T-helper 2 cell treated with Interferon-gamma antibody and Interleukin-4, amounts not matched to agents 5 μg/mL and 100 μg/mL, for 36 hours (primary cell): ENCODE data around the gene KIAA1755.
"Not testable (repeated sequence)": the region's sequence is repeated elsewhere in the genome, so short reads cannot be mapped to it uniquely, and the experiment has no call there.

Source experiments
- DNase-seq: peaks from one replicate; pipeline ENCODE4 v3.0.0; 2021; ENCODE audit warnings: low spot score
- H3K27ac Mint-ChIP-seq: one replicate; pipeline ENCODE4 v1.8.0; 2021; ENCODE audit warnings: mild to moderate bottlenecking, mixed read lengths
- H3K27me3 Mint-ChIP-seq: one replicate; pipeline ENCODE4 v1.8.0; 2021; ENCODE audit warnings: low read depth, mixed read lengths
- H3K36me3 Mint-ChIP-seq: one replicate; pipeline ENCODE4 v1.8.0; 2021; ENCODE audit warnings: low read depth, mixed read lengths
- H3K4me1 Mint-ChIP-seq: one replicate; pipeline ENCODE4 v1.8.0; 2021; ENCODE audit warnings: low read depth, mixed read lengths
- H3K4me3 Mint-ChIP-seq: one replicate; pipeline ENCODE4 v1.8.0; 2022; ENCODE audit warnings: mild to moderate bottlenecking, moderate library complexity, mixed read lengths
- H3K9me3 Mint-ChIP-seq: one replicate; pipeline ENCODE4 v1.8.0; 2021; ENCODE audit warnings: mixed read lengths

The KIAA1755 gene

GRCh38 chr20:38297916-38298674 is 37.6 kb upstream of the KIAA1755 start:
- H3K4me1 Mint-ChIP-seq, result no peaks in the 10 kb centered on the region
- DNase-seq, result no peak
- H3K4me3 Mint-ChIP-seq, result no peak overlapping the region
- no peaks in the 10 kb centered on the region for H3K9me3 Mint-ChIP-seq
- H3K27me3 Mint-ChIP-seq, result peaks cover 16% of the 10 kb centered on the region
- H3K36me3 Mint-ChIP-seq, result no peaks in the 10 kb centered on the region
- no peak overlapping the region for H3K27ac Mint-ChIP-seq

- Mint-ChIP-seq H3K4me3 (no peak overlapping the region), H3K36me3 (no peaks in the 10 kb centered on the region), H3K4me1 (no peaks in the 10 kb centered on the region), H3K27ac (no peak overlapping the region), H3K9me3 (no peaks in the 10 kb centered on the region), H3K27me3 (peaks cover 8% of the 10 kb centered on the region)
- DNase-seq, result no peak
These were observed 35.9 kb upstream of the KIAA1755 start for GRCh38 chr20:38296433-38296832.

DNA sequence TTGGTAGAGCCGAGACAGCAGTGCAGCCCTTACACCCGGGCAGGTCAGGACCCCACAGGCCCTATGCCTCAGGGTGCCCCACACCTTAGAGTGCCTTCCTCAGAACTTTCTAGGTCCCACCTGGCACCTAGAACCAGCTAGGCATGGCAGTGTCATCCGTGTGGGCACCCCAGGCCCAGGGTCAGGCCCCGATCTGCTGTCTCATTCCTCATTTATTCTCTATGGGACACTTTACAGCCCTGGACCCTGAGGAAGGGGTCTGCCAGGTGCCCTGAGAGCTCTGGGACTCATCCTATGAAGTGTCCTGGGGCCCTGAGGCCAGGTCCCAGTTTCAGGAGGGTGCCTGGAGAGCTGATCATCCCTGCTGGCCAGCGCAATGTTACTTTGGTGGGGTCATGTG is 35.3 kb upstream of the KIAA1755 start:
- no peak overlapping the region for H3K4me3 Mint-ChIP-seq
- peaks cover 7% of the 10 kb centered on the region for H3K27me3 Mint-ChIP-seq
- no peaks in the 10 kb centered on the region for H3K4me1 Mint-ChIP-seq
- H3K36me3 Mint-ChIP-seq, result no peaks in the 10 kb centered on the region
- no peak overlapping the region for H3K27ac Mint-ChIP-seq
- DNase-seq, result no peak
- no peaks in the 10 kb centered on the region for H3K9me3 Mint-ChIP-seq

- H3K27ac Mint-ChIP-seq, result no peak overlapping the region
- H3K9me3 Mint-ChIP-seq, result no peaks in the 10 kb centered on the region
- H3K4me3 Mint-ChIP-seq, result no peak overlapping the region
- no peaks in the 10 kb centered on the region for H3K4me1 Mint-ChIP-seq
- DNase-seq, result no peak
- peaks cover 7% of the 10 kb centered on the region for H3K27me3 Mint-ChIP-seq
- H3K36me3 Mint-ChIP-seq, result no peaks in the 10 kb centered on the region
These were observed 33.6 kb upstream of the KIAA1755 start for GRCh38 chr20:38294076-38294591.

- Mint-ChIP-seq H3K4me1 (no peaks in the 10 kb centered on the region), H3K27ac (no peak overlapping the region), H3K36me3 (no peaks in the 10 kb centered on the region), H3K27me3 (peaks cover 7% of the 10 kb centered on the region), H3K9me3 (no peaks in the 10 kb centered on the region), H3K4me3 (no peak overlapping the region)
- DNase-seq, result no peak
These were observed 33.0 kb upstream of the KIAA1755 start for GRCh38 chr20:38293491-38294065.

GRCh38 chr20:38291966-38292365 is 31.4 kb upstream of the KIAA1755 start:
- no peaks in the 10 kb centered on the region for H3K36me3 Mint-ChIP-seq
- no peak overlapping the region for H3K4me3 Mint-ChIP-seq
- no peak for DNase-seq
- H3K9me3 Mint-ChIP-seq, result no peaks in the 10 kb centered on the region
- H3K27me3 Mint-ChIP-seq, result peaks cover 9% of the 10 kb centered on the region
- no peak overlapping the region for H3K27ac Mint-ChIP-seq
- no peaks in the 10 kb centered on the region for H3K4me1 Mint-ChIP-seq

DNA sequence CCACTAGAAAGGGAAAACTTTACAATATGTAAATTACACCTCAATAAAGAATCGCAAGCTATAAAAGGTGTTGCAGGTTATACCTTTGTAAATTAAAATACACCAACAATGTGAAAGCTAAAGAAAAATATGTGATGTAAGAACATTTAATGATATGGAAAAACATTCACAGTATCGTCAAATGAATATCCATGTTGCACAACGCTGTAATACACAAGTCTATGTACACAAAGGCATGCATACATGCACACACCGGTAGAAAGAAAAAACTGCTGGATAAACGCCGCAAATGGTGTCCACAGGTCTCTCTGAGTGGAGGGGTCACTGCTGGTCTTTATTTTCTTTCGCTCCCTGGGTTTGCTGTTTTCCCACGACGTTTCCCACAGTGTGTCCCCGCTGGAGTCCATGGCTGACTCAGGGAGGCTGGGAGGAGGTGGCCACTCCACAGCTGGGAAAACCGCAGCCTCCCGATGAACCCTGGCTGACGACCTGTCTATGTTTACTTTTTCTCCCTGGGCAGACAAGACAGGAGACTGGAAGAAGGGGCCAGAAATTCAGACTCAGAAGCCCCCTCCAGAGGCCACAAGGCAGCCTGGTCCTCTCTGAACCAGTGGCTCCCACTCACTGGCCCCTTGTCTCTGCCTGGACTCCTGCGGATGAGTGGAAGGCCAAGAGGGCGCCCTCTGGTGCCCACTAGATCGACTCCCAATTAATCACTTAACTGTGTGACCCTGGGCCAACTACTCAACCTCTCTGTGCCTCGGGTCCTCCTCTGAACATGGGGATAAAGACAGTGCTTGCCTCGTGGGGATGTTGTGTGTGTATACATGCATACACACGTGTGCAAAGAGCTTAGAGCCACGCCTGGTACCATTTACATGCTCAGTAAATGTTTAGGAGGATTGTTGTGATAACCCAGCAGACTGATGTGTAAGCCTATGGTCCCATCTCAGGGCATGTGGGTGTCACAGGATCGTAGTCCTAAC is 30.6 kb upstream of the KIAA1755 start:
- no peak for DNase-seq
- H3K4me3 Mint-ChIP-seq, result no peak overlapping the region
- no peaks in the 10 kb centered on the region for H3K4me1 Mint-ChIP-seq
- H3K9me3 Mint-ChIP-seq, result no peaks in the 10 kb centered on the region
- H3K36me3 Mint-ChIP-seq, result no peaks in the 10 kb centered on the region
- H3K27me3 Mint-ChIP-seq, result peaks cover 9% of the 10 kb centered on the region
- no peak overlapping the region for H3K27ac Mint-ChIP-seq

DNA sequence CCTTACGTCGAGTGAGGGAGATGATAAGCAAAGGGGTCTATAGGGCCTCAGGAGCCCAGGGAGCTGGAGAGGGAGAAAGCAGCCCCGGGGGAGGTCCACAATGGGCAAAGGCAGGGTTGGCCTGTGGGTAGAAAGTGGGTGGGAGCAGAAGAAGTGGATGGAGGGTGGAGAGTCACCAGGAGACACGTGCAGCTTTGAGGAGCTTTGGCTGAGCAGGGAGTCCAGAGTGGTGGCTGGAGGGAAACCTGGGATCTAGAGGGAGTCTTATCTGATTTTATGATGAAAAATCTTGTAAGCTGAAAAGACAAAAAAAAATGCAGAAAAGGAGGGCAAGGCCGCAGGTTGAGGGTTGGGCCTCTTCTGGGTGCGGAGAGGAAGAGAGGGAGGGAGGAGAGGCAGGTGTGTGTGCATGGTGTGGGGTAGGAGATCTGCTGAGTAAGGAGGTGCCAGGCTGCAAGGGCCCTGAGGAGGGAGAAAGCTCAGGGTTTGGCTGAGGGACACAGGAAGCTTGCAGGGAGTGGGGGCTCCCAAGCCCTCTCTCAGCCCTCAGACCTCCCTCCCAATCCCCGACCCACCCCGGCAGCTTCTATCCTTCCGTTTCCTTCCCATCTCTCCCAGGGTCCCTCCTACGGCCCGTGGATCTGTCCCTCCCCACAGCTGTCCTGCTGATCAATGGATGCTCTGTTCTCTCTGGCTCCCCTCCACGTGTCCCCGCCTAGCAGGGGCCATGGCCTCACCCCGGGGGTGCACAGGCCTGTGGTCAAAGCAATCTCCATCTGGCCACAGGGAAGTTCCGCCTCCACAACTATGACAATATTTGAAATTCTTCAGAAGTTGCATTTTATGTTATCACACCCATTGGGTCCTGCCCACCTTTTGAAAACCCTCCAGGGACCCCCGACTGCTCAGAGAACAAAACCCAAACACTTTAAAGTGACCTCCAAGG is 26.3 kb upstream of the KIAA1755 start:
- H3K4me1 Mint-ChIP-seq, result no peaks in the 10 kb centered on the region
- no peak for DNase-seq
- no peak overlapping the region for H3K4me3 Mint-ChIP-seq
- no peaks in the 10 kb centered on the region for H3K36me3 Mint-ChIP-seq
- H3K27me3 Mint-ChIP-seq, result peaks cover 5% of the 10 kb centered on the region
- no peaks in the 10 kb centered on the region for H3K9me3 Mint-ChIP-seq
- no peak overlapping the region for H3K27ac Mint-ChIP-seq

DNA sequence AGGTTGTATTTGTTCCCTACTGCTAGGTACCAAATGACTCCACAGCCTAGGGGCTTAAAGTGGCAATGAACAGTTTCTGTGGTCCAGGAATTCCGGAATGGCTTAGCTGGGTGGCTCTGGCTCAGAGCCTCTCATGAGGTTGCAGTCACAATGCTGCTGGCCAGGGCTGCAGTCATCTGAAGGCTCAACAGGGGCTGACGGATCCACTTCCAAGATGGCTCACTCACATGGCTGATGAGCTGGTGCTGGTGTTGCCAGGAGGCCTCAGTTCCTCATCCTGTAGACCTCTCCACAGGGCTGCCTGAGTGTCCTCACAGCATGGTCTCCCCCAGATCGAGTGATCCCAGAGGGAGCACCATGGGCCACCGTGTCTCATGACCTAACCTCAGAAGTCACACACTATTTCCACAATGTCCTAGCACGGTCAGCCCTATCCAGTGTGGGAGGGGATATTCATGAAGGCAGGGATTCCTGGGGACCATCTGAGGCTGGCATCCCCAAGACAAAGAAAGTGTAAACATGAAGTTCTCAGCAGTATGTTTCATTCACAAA is 24.4 kb upstream of the KIAA1755 start:
- H3K27me3 Mint-ChIP-seq, result peaks cover 2% of the 10 kb centered on the region
- H3K36me3 Mint-ChIP-seq, result no peaks in the 10 kb centered on the region
- no peak overlapping the region for H3K27ac Mint-ChIP-seq
- no peak overlapping the region for H3K4me3 Mint-ChIP-seq
- no peaks in the 10 kb centered on the region for H3K9me3 Mint-ChIP-seq
- DNase-seq, result no peak
- no peaks in the 10 kb centered on the region for H3K4me1 Mint-ChIP-seq

DNA sequence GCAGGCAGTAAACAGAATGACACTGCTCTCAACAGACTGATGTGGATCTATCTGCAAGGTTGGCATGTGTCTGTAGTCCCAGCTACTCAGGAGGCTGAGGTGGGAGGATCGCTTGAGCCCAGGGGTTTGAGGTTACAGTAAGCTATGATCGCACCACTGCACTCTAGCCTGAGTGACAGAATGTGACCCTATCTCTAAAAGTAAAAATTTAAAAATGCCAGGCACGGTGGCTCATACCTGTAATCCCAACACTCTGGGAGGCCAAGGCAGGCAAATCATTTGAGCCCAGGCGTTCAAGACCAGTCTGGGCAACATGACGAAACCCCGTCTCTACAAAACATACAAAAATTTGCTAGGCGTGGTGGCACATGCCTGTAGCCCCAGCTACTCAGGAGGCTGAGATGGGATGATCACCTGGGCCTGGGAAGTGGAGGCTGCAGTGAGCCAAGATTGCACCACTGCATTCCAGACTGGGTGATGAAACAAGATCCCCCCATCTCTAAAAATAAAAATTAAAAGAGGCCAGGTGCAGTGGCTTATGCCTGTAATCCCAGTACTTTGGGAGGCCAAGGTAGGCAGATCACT is 23.6 kb upstream of the KIAA1755 start:
- not testable (repeated sequence) for H3K27me3 Mint-ChIP-seq, H3K4me1 Mint-ChIP-seq, H3K9me3 Mint-ChIP-seq, H3K4me3 Mint-ChIP-seq, H3K27ac Mint-ChIP-seq, DNase-seq, H3K36me3 Mint-ChIP-seq

- H3K4me1 Mint-ChIP-seq, result no peaks in the 10 kb centered on the region
- H3K9me3 Mint-ChIP-seq, result no peaks in the 10 kb centered on the region
- no peak overlapping the region for H3K4me3 Mint-ChIP-seq
- DNase-seq, result no peak
- H3K27me3 Mint-ChIP-seq, result peaks cover 2% of the 10 kb centered on the region
- H3K36me3 Mint-ChIP-seq, result no peaks in the 10 kb centered on the region
- no peak overlapping the region for H3K27ac Mint-ChIP-seq
These were observed 22.7 kb upstream of the KIAA1755 start for GRCh38 chr20:38283236-38283635.

DNA sequence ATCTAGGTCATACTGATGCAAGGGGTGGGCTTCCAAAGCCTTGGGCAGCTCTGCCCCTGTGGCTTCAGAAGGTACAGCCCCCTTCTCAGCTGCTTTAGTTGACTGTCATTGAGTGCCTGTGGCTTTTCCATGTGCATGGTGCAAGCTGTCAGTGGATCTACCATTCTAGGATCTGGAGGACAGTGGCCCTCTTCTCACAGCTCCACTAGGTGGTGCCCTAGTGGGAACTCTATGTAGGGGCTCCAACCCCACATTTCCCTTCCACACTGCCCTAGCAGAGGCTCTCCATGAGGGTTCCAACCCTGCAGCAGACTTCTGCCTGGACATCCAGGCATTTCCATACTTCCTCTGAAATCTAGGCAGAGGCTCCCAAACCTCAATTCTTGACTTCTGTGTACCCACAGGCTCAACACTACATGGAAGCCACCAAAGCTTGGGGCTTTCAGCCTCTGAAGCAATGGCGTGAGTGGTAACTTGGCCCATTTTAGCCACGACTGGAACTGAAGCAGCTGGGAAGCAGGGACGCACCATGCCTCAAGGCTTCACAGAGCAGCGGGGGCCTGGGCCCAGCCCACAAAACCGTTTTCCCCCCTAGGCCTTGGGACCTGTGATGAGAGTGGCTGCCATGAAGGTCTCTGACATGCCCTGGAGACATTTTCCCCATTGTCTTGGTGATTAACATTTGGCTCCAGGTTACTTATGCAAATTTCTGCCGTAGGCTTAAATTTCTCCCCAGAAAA is 20.8 kb upstream of the KIAA1755 start:
- not testable (repeated sequence) for H3K27ac Mint-ChIP-seq, DNase-seq, H3K4me3 Mint-ChIP-seq, H3K9me3 Mint-ChIP-seq, H3K36me3 Mint-ChIP-seq, H3K27me3 Mint-ChIP-seq, H3K4me1 Mint-ChIP-seq
